HG02970 (cell line): ENCODE measurements around the gene COG1.
"Not testable (repeated sequence)": the region's sequence is repeated elsewhere in the genome, so short reads cannot be mapped to it uniquely, and the experiment has no call there.

Source experiments
- ATAC-seq: cut with Tn5 transposase; IDR thresholded peaks from one replicate; pipeline ENCODE4 v1.9.1; 2021; ENCODE audit warnings: mild to moderate bottlenecking, moderate library complexity, moderate number of reproducible peaks; ENCODE audit not compliant: unreplicated experiment, low FRiP score

COG1 gene

GRCh38 chr17:73192894-73193701 lies at the start of gene COG1:
Gene COG1 (plus strand): TSS chr17:73193055. CDS start chr17:73193070, 15 bp downstream.
- ATAC-seq: peak; percentile 45

GRCh38 chr17:73144209-73144608 lies 48.6 kb upstream of the COG1 start:
- not testable (repeated sequence) for ATAC-seq

GRCh38 chr17:73145641-73146040 lies 47.2 kb upstream of the COG1 start:
- ATAC-seq: no peak

- ATAC-seq: not testable (repeated sequence)
Measured at GRCh38 chr17:73147791-73148190, 45.1 kb upstream of the COG1 start.

- ATAC-seq: no peak
Measured at GRCh38 chr17:73148540-73149334, 44.1 kb upstream of the COG1 start.

- not testable (repeated sequence) for ATAC-seq
Measured at GRCh38 chr17:73150622-73151300, 42.1 kb upstream of the COG1 start.

GRCh38 chr17:73151916-73152632 lies 40.8 kb upstream of the COG1 start:
- no peak for ATAC-seq

- ATAC-seq: no peak
Measured at GRCh38 chr17:73155410-73156165, 37.3 kb upstream of the COG1 start.

GRCh38 chr17:73156166-73156840 lies 36.6 kb upstream of the COG1 start:
- no peak for ATAC-seq

GRCh38 chr17:73156887-73157520 lies 35.9 kb upstream of the COG1 start:
- no peak for ATAC-seq

- ATAC-seq: no peak
Measured at GRCh38 chr17:73157521-73157890, 35.3 kb upstream of the COG1 start.

- ATAC-seq: no peak
Measured at GRCh38 chr17:73158133-73158532, 34.7 kb upstream of the COG1 start.

GRCh38 chr17:73160980-73161630 lies 31.8 kb upstream of the COG1 start:
- no peak for ATAC-seq

- ATAC-seq: no peak
Measured at GRCh38 chr17:73163043-73163442, 29.8 kb upstream of the COG1 start.

GRCh38 chr17:73165616-73166404 lies 27.0 kb upstream of the COG1 start:
- no peak for ATAC-seq

GRCh38 chr17:73166731-73167581 lies 25.9 kb upstream of the COG1 start:
- no peak for ATAC-seq

- no peak for ATAC-seq
Measured at GRCh38 chr17:73168667-73169066, 24.2 kb upstream of the COG1 start.
